Psoas muscle (tissue), 8 donors: ENCODE results near the gene KCNMA1. TPM values are rescaled to one million over a fixed set of nuclear protein-coding genes. Genes with fewer than 3 reads are reported as not detected.

Source experiments
- ATAC-seq, 4 donors: fragments of 200-7000 bp; cut with Tn5 transposase; one replicate each; pipeline ENCODE4 v1.9.1; 2020; ENCODE audit warnings: moderate library complexity in 3 of 4, mild to moderate bottlenecking in 2 of 4
- DNase-seq, 2 donors: peaks; one replicate each; pipeline ENCODE4 v3.0.0-alpha.2; 2020
- H3K27ac ChIP-seq: fragments of 200-600 bp; one replicate; pipeline ENCODE4 v1.8.0; 2022
- H3K27me3 ChIP-seq, 3 donors: fragments of 200-600 bp in 1 of 3; one replicate each; pipeline versions ENCODE4 v1.6.1 to v1.8.0; 2013 to 2022; ENCODE audit warnings: low read length in 2 of 3, mild to moderate bottlenecking in 2 of 3, moderate library complexity in 1 of 3; ENCODE audit not compliant: insufficient read depth in 3 of 3
- H3K36me3 ChIP-seq, 2 donors: fragments of 200-600 bp in 1 of 2; one replicate each; pipeline versions ENCODE4 v1.6.1 to v1.8.0; 2013 to 2022; ENCODE audit warnings: low read depth in 1 of 2, mild to moderate bottlenecking in 1 of 2, moderate library complexity in 1 of 2; ENCODE audit not compliant: insufficient read depth in 1 of 2
- H3K4me1 ChIP-seq: fragments of 200-600 bp; one replicate; pipeline ENCODE4 v1.8.0; 2022
- H3K4me3 ChIP-seq: fragments of 200-600 bp; one replicate; pipeline ENCODE4 v1.8.0; 2022; ENCODE audit warnings: mild to moderate bottlenecking
- H3K9me3 ChIP-seq: fragments of 200-600 bp; one replicate; pipeline ENCODE4 v1.8.0; 2022
- CTCF ChIP-seq: fragments of 200-600 bp; IDR thresholded peaks from one replicate; pipeline ENCODE4 v1.8.0; 2022; ENCODE audit warnings: antibody characterized with exemption
- WGBS, 3 donors: extraction: QIAGEN DNeasy Blood & Tissue Kit; methylation state at CpG; one replicate each; pipeline versions ENCODE4 v1.1.6 to v1.1.7; 2013; 5-methylcytosine and 5-hydroxymethylcytosine counted together
- intact Hi-C, 2 donors: fragments of 100-400 bp; cut with DNase I; formaldehyde crosslinking; loops; one replicate each; pipeline versions ENCODE4 v1.11.0 to v1.14.2; 2022
- polyA plus RNA-seq, 3 donors: library from polyadenylated mRNA; stranded (reverse); fragments of 200-250 nt; gene quantifications; one replicate each; pipeline ENCODE4 v1.2.3, GENCODE V29; 2013
- total RNA-seq, 4 donors: library from RNA; stranded (reverse); fragmentation: NEBNext Ultra II Directional in 2 of 4; extraction: Animal tissue kit (Norgen Biotek cat#: 25700) in 2 of 4; gene quantifications; one replicate each; pipeline versions ENCODE4 v1.2.1 to v1.2.4, GENCODE V29; 2021 to 2023
- donor health status: healthy with polysubstance abuse.
- donor health status: DM: no; HTN: no; CAD: no; lungs with moderate emphysema.
- donor health status: Bipolar disorder and iron deficiency.
- donor health status: healthy.
- donor health status: DM: yes; HTN: yes; CAD: no.
- donor health status: DM: no; HTN: no; CAD: no.
- donor health status: DM: no; HTN: no; CAD: no.
- donor health status: DM: yes; HTN: yes; CAD: no.

KCNMA1 gene
- total and polyA plus RNA-seq, 7 donors = 7.9 to 53.0 (median 41.9) TPM

GRCh38 chr10:77264107-77264506 is 373.5 kb downstream of the KCNMA1 start:
- ATAC-seq (no peak), DNase-seq (no peak)
- Histone ChIP-seq H3K9me3 (no peaks in the 10 kb centered on the region), H3K4me1 (peaks cover 19% of the 10 kb centered on the region), H3K27me3 (no peaks in the 10 kb centered on the region), H3K27ac (no peak overlapping the region), H3K4me3 (no peak overlapping the region), H3K36me3 (no peaks in the 10 kb centered on the region)
- WGBS, 3 donors = 89 to 92% (median 91%) methylated on average over 4 of the region's 4 CpGs
- intact Hi-C loops = no loop called here
- no peak for TF ChIP-seq CTCF

GRCh38 chr10:77263700-77264099 is 373.9 kb downstream of the KCNMA1 start:
- H3K27me3 ChIP-seq = no peaks in the 10 kb centered on the region
- ATAC-seq (no peak), DNase-seq (no peak)
- no peak overlapping the region for H3K27ac ChIP-seq
- H3K4me1 ChIP-seq = peaks cover 16% of the 10 kb centered on the region
- H3K9me3 ChIP-seq = no peaks in the 10 kb centered on the region
- H3K4me3 ChIP-seq = no peak overlapping the region
- WGBS, 3 donors = 45 to 64% (median 50%) methylated on average over 4 of the region's 4 CpGs
- intact Hi-C loops = no loop called here
- TF ChIP-seq CTCF = no peak
- no peaks in the 10 kb centered on the region for H3K36me3 ChIP-seq

- Histone ChIP-seq H3K27ac (no peak overlapping the region), H3K4me1 (no peaks in the 10 kb centered on the region), H3K9me3 (no peaks in the 10 kb centered on the region), H3K4me3 (no peak overlapping the region), H3K36me3 (no peaks in the 10 kb centered on the region), H3K27me3 (no peaks in the 10 kb centered on the region)
- intact Hi-C loops = no loop called here
- DNase-seq (no peak), ATAC-seq (no peak)
- WGBS, 3 donors = 88 to 95% (median 91%) methylated on average over 3 of the region's 3 CpGs
- TF ChIP-seq CTCF = no peak
These were observed 376.5 kb downstream of the KCNMA1 start for GRCh38 chr10:77261146-77261545.

- no peaks in the 10 kb centered on the region for H3K9me3 ChIP-seq
- H3K27ac ChIP-seq = no peak overlapping the region
- H3K4me1 ChIP-seq = no peaks in the 10 kb centered on the region
- no peak overlapping the region for H3K4me3 ChIP-seq
- WGBS, 3 donors = 79 to 83% (median 79%) methylated on average over 4 of the region's 4 CpGs
- no peaks in the 10 kb centered on the region for H3K36me3 ChIP-seq
- DNase-seq = no peak
- intact Hi-C loops = no loop called here
- ATAC-seq = no peak
- no peak for TF ChIP-seq CTCF
- H3K27me3 ChIP-seq = no peaks in the 10 kb centered on the region
These were observed 378.3 kb downstream of the KCNMA1 start for GRCh38 chr10:77259171-77259874.

- 89 to 98% (median 94%) methylated on average over 2 of the region's 2 CpGs for WGBS, 3 donors
- no peaks in the 10 kb centered on the region for H3K4me1 ChIP-seq
- intact Hi-C loops = no loop called here
- H3K27me3 ChIP-seq = no peaks in the 10 kb centered on the region
- ATAC-seq (no peak), DNase-seq (no peak)
- H3K36me3 ChIP-seq = no peaks in the 10 kb centered on the region
- TF ChIP-seq CTCF = no peak
- no peak overlapping the region for H3K4me3 ChIP-seq
- H3K9me3 ChIP-seq = no peaks in the 10 kb centered on the region
- no peak overlapping the region for H3K27ac ChIP-seq
These were observed 381.3 kb downstream of the KCNMA1 start for GRCh38 chr10:77256346-77256745.
